ENCODE measurements around the gene PCNX2.

The PCNX2 gene

DNA sequence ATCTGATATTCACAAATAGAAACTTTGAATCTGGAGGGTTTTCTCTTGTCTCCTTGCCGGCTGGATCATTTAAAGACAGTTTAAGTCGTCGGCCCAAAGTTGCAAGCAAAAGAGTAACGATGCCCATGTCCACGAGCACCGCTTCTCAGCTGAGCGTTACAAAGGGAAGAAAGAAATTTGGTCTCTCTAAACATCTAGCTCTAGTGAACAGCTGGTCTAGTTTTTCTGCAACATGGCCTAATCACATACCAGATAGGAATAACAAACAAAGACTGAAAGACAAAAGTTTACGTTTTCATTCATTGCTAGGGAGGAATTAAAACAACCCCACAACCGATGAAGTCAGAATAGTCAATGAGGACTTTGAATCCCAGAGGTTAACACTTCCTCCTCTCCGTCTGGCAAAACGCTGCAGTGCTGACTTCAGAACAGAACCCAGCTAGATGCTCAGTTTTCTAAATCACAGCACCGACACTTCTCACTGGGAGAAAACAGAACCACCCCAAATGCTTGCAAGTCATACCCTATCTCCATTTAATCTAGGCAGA lies 275.7 kb downstream of the PCNX2 start:
- no peak for DNase-seq (ENCODE audit: low read depth)
- TF ChIP-seq, protein P1, sequence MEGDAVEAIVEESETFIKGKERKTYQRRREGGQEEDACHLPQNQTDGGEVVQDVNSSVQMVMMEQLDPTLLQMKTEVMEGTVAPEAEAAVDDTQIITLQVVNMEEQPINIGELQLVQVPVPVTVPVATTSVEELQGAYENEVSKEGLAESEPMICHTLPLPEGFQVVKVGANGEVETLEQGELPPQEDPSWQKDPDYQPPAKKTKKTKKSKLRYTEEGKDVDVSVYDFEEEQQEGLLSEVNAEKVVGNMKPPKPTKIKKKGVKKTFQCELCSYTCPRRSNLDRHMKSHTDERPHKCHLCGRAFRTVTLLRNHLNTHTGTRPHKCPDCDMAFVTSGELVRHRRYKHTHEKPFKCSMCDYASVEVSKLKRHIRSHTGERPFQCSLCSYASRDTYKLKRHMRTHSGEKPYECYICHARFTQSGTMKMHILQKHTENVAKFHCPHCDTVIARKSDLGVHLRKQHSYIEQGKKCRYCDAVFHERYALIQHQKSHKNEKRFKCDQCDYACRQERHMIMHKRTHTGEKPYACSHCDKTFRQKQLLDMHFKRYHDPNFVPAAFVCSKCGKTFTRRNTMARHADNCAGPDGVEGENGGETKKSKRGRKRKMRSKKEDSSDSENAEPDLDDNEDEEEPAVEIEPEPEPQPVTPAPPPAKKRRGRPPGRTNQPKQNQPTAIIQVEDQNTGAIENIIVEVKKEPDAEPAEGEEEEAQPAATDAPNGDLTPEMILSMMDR (IDR thresholded peaks at IDR 0.05; ENCODE audit: control insufficient read depth, extremely low read depth, insufficient read depth), result no peak
- H3K4me3 ChIP-seq (ENCODE audit: low read depth, low read length), result no peak overlapping the region

DNA sequence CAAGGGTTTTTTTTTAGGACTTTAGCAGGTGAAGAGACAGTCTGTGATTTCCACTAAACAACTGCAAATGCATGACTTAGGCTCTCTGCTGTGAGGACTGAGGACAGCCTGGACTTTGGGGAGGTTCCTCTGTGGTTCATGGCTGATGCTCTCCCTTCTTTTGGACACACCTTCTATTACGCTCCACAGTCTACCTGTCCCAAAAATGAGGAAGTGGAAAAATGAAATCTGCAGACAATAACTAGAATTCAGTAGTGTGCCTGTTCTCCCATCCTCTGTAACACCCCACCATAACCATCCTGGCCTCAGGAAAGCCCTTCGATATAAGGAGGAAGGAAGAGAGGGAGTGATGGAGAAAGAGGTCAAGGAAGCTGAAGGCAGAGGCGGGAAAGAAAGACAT lies 276.4 kb downstream of the PCNX2 start:
- H3K4me3 ChIP-seq (ENCODE audit: low read depth, low read length), result no peak overlapping the region
- no peak for DNase-seq (ENCODE audit: low read depth)
- TF ChIP-seq, protein P1 (IDR thresholded peaks at IDR 0.05; ENCODE audit: control insufficient read depth, extremely low read depth, insufficient read depth), result no peak

DNA sequence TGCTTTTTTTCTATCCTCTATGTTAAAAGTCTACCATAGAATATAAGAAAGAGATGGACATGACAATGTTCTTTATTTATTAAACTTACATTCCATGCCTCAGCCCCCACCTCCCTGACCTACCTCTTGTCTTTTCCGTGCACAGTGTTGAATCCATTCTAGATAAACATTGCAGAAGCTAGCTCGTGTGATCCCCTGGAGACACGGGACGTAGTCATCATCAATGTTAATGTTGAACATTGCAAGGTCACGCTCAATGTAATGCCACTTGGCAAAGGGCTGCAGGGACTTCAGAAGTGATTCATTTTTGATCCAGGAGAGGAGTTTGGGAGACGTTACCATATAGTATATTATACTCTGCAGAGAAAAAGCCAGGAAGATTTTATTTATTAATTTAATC lies 278.7 kb downstream of the PCNX2 start:
- no peak for DNase-seq (ENCODE audit: low read depth)
- TF ChIP-seq, protein P1 (IDR thresholded peaks at IDR 0.05; ENCODE audit: control insufficient read depth, extremely low read depth, insufficient read depth), result no peak
- no peak overlapping the region for H3K4me3 ChIP-seq (ENCODE audit: low read depth, low read length)

DNA sequence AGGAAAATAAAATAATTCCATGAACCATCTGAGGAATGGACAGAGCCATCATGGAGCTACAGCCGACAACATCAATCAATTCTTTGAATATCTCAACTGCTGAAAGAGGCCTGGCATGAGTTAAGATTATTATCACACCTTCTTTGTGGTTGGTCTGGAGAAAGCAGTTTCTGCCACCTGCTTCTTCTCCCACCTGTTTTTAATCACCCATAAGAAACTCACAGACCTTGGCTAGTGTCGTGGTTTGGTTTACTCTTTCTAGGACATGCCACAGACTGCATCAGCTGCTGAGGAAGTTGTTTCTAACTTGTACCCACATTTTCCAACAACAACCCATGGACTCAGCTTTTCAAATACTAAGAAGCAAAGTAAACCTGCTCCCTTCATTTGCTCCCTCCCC lies 279.6 kb downstream of the PCNX2 start:
- TF ChIP-seq, protein P1 (IDR thresholded peaks at IDR 0.05; ENCODE audit: control insufficient read depth, extremely low read depth, insufficient read depth), result no peak
- DNase-seq (ENCODE audit: low read depth), result no peak
- H3K4me3 ChIP-seq (ENCODE audit: low read depth, low read length), result no peak overlapping the region

DNA sequence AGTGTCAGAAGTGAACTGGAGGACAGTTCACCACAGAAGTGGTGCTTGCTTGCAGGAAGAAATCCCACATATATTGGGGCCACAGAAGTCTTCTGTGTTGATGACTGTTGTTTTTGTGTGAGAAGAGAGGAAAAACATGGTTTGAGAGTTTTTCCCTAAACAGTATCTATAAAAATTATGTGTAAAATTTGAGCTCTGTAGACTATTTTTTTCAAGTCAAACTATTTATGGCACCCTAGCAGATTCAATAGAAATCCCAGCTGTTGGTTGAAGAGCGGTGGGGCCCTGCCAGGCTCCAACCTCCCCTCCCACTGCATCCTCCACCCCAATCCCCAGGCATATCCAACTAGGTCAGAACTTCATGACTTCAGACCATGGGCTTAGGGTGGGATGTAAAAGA lies 283.5 kb downstream of the PCNX2 start:
- TF ChIP-seq, protein P1 (IDR thresholded peaks at IDR 0.05; ENCODE audit: control insufficient read depth, extremely low read depth, insufficient read depth), result no peak
- no peak for DNase-seq (ENCODE audit: low read depth)
- no peak overlapping the region for H3K4me3 ChIP-seq (ENCODE audit: low read depth, low read length)

DNA sequence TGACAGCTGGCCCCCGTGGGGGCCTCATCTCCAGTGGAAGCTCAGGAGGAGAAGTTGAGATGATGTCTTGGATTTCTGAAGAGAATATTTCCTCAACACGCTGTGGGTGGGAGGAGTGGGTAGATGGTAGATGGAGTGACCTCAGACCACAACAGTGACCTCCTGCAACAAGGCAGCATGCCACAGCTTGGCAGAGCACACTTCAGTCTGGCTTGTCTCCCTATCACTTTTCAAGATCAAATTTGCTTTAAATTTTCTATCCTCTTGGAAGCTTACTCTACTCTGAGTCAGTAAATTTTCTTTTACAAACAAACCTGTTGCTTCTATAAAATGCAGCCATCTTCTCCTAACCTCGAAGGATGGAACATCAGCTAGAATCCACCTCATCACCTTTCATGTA lies 285.4 kb downstream of the PCNX2 start:
- DNase-seq (ENCODE audit: low read depth), result peak; percentile 50
- H3K4me3 ChIP-seq (ENCODE audit: low read depth, low read length), result no peak overlapping the region
- TF ChIP-seq, protein P1 (IDR thresholded peaks at IDR 0.05; ENCODE audit: control insufficient read depth, extremely low read depth, insufficient read depth), result no peak

DNA sequence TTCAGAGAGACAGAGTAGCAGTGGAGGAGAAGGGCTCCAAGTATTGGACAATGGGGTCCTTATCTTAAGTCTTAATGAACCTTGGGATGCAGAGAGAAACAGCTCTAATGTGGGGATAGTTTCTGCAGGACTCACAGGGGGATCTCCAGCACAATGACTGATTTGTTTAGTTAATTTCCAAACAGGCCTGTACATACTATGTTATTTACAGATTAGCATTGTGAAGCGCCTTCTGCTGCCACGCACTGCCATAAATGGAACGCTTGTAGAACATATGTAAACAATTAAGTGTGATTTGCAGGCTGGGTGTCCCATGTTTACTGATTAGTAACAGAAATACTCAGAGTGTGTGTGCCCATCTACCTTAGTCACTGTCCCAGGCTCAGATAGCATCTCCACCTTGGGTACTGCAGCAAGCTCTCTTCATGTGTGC lies 289.0 kb downstream of the PCNX2 start:
- peak; percentile 76 for DNase-seq (ENCODE audit: low read depth)
- TF ChIP-seq, protein P1 (IDR thresholded peaks at IDR 0.05; ENCODE audit: control insufficient read depth, extremely low read depth, insufficient read depth), result no peak
- H3K4me3 ChIP-seq (ENCODE audit: low read depth, low read length), result no peak overlapping the region
